Prostate gland (tissue), 2 donors: ENCODE results near the gene NKIRAS1.
"Not testable (repeated sequence)": the region's sequence is repeated elsewhere in the genome, so short reads cannot be mapped to it uniquely, and the experiment has no call there.

Experiments
- CTCF ChIP-seq, 4 experiments: fragments of 200-600 bp in 2 of 4; fragments of 450-650 bp in 2 of 4; sonication (generic) in 2 of 4; IDR thresholded peaks; 1 replicate in 3 of 4; 2 replicates in 1 of 4; pipeline ENCODE4 v1.5.1; 2016 to 2019; ENCODE audit warnings: antibody characterized with exemption in 4 of 4, mild to moderate bottlenecking in 2 of 4, moderate library complexity in 2 of 4
- POLR2A ChIP-seq: fragments of 450-650 bp; IDR thresholded peaks from one replicate; pipeline ENCODE4 v1.6.1; 2016; ENCODE audit warnings: antibody characterized with exemption, mild to moderate bottlenecking
- POLR2AphosphoS5 ChIP-seq: sonication (generic); formaldehyde crosslinking; IDR thresholded peaks from one replicate; pipeline ENCODE4 v1.6.1; 2017; ENCODE audit warnings: antibody characterized with exemption

- TF ChIP-seq CTCF (IDR thresholded peaks at IDR 0.05); POLR2A; POLR2AphosphoS5: not testable (repeated sequence)
Measured at GRCh38 chr3:23918331-23918730, 1.5 kb upstream of the NKIRAS1 start.
